Hematopoietic multipotent progenitor cell treated with erythropoietin and hydrocortisone succinate and interleukin-3 and kit ligand, for 8 days (in vitro differentiated cells): Measurements from ENCODE around the gene RGS9.
A peak's percentile ranks its signal among the peaks of the same experiment; 100 is the strongest.

Experiments used
- DNase-seq: peaks from one replicate; pipeline ENCODE4 v3.0.0-alpha.2; 2015

The RGS9 gene

GRCh38 chr17:65222214-65222738 is 85.1 kb downstream of the RGS9 start:
- DNase-seq, result no peak

- no peak for DNase-seq
These were observed 87.9 kb downstream of the RGS9 start for GRCh38 chr17:65225061-65225460.

- DNase-seq, result no peak
These were observed 89.1 kb downstream of the RGS9 start for GRCh38 chr17:65226227-65226626.

- DNase-seq, result no peak
These were observed 90.5 kb downstream of the RGS9 start for GRCh38 chr17:65227637-65228036.

- no peak for DNase-seq
These were observed 91.1 kb downstream of the RGS9 start for GRCh38 chr17:65228287-65228686.

- peak; percentile 96 for DNase-seq
These were observed 91.8 kb downstream of the RGS9 start for GRCh38 chr17:65228734-65229620.

- DNase-seq, result no peak
These were observed 92.4 kb downstream of the RGS9 start for GRCh38 chr17:65229621-65229995.

GRCh38 chr17:65230040-65230439 is 92.9 kb downstream of the RGS9 start:
- peak; percentile 37 for DNase-seq

- DNase-seq, result peak; percentile 15
These were observed 93.9 kb downstream of the RGS9 start for GRCh38 chr17:65231086-65231485.

GRCh38 chr17:65231662-65232335 is 94.6 kb downstream of the RGS9 start:
- peak; percentile 81 for DNase-seq

- no peak for DNase-seq
These were observed 98.1 kb downstream of the RGS9 start for GRCh38 chr17:65235284-65235683.

GRCh38 chr17:65236321-65236720 is 99.2 kb downstream of the RGS9 start:
- DNase-seq, result no peak

- no peak for DNase-seq
These were observed 106.9 kb downstream of the RGS9 start for GRCh38 chr17:65243838-65244625.

GRCh38 chr17:65246252-65246651 is 109.1 kb downstream of the RGS9 start:
- no peak for DNase-seq

GRCh38 chr17:65249774-65250173 is 112.6 kb downstream of the RGS9 start:
- no peak for DNase-seq

- DNase-seq, result no peak
These were observed 117.0 kb downstream of the RGS9 start for GRCh38 chr17:65254166-65254565.

- no peak for DNase-seq
These were observed 122.1 kb downstream of the RGS9 start for GRCh38 chr17:65259281-65259680.

- DNase-seq, result no peak
These were observed 122.7 kb downstream of the RGS9 start for GRCh38 chr17:65259696-65260485.

- no peak for DNase-seq
These were observed 123.5 kb downstream of the RGS9 start for GRCh38 chr17:65260626-65261025.

GRCh38 chr17:65261152-65261551 is 124.0 kb downstream of the RGS9 start:
- DNase-seq, result no peak

- no peak for DNase-seq
These were observed 124.8 kb downstream of the RGS9 start for GRCh38 chr17:65261682-65262636.
